SU-DHL-6 (cell line): ENCODE data around the gene PRTG.

ENCODE experiments used
- EZH2phosphoT487 ChIP-seq: fragments of 200-600 bp; sonication (generic), shearing (Covaris generic); conservative IDR thresholded peaks from 2 replicates; pipeline ENCODE4 v1.6.1; 2018; ENCODE audit warnings: mild to moderate bottlenecking, antibody characterized with exemption, low read length, moderate library complexity, mixed read lengths
- TF ChIP-seq, protein P1 (sequence below): fragments of 200-600 bp; sonication (generic); IDR thresholded peaks from one replicate; pipeline ENCODE4 v1.5.1; 2017; ENCODE audit warnings: antibody characterized with exemption, mild to moderate bottlenecking, low read length, moderate library complexity; ENCODE audit not compliant: insufficient read depth, poor library complexity, severe bottlenecking

DNA sequence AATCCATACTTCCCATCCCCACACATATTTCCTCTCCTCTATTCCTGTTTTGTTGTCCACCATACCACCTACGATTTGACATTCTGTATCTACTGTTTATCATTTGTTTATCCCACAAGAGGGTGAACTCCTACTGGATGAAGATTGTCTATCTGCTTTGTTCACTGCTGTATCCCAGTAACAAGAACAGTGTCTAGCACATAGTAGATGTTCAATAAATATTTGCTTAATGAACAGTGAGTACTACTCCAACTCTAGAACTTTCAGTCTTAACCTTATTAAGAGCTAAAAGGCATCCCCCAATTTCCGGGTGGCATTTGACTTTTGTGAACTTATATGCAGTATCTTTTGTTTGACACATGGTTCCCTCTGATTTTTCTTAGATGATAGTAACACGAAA lies 156.1 kb downstream of the PRTG start:
- TF ChIP-seq, protein P1, sequence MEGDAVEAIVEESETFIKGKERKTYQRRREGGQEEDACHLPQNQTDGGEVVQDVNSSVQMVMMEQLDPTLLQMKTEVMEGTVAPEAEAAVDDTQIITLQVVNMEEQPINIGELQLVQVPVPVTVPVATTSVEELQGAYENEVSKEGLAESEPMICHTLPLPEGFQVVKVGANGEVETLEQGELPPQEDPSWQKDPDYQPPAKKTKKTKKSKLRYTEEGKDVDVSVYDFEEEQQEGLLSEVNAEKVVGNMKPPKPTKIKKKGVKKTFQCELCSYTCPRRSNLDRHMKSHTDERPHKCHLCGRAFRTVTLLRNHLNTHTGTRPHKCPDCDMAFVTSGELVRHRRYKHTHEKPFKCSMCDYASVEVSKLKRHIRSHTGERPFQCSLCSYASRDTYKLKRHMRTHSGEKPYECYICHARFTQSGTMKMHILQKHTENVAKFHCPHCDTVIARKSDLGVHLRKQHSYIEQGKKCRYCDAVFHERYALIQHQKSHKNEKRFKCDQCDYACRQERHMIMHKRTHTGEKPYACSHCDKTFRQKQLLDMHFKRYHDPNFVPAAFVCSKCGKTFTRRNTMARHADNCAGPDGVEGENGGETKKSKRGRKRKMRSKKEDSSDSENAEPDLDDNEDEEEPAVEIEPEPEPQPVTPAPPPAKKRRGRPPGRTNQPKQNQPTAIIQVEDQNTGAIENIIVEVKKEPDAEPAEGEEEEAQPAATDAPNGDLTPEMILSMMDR, result no peak
- no peak for TF ChIP-seq EZH2phosphoT487
